Choroid plexus epithelial cell (primary cell): ENCODE results near the gene MYL4.
A peak's percentile ranks its signal among the peaks of the same experiment; 100 is the strongest.

Source experiments
- DNase-seq: peaks from one replicate; pipeline ENCODE4 v3.0.0-alpha.2; 2010; ENCODE audit warnings: low read depth
- H3K4me3 ChIP-seq: 2 replicates; pipeline ENCODE4 v1.5.1; 2011; ENCODE audit warnings: low read depth, mild to moderate bottlenecking, control low read depth, low read length, moderate library complexity
- TF ChIP-seq, protein P1 (sequence below): conservative IDR thresholded peaks from 2 replicates; pipeline ENCODE4 v1.5.1; 2011; ENCODE audit warnings: low read depth, mild to moderate bottlenecking, control low read depth, inconsistent platforms, low read length, moderate library complexity

The MYL4 gene

DNA sequence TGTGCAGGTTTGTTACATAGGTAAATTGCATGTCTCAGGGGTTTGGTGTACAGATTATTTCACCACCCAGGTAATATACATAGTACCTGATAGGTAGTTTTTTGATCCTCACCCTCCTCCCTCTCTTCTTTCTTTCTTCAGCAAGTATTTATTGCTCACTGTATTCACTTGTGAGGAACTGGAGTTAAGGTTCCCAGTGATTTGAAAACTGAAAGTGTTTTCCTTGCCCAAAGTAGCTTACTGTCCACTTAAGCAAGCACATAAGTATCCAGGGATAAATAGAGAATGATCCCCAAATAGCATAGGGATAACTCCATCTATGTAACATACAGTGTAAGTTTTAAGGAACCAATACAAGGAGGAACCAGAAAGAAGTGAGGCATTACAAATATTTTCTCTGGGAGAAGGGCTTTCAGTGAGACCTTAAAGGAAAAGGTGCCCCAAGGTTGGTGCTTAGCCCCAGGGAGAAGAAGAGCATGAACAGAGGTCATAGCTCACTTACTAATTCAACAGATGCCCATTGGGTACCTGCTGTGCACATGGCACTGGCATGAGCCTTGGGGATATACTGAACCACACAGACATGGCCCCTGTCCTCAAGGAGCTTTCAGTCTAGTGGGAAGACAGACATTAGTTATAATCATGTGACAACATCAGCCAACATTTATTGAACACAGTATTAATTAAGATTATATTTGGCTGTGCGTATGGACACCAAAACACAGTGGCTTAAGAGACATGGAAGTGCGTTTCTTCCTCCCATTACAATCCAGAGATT lies 17.0 kb downstream of the MYL4 start:
- peak; percentile 65 for DNase-seq
- H3K4me3 ChIP-seq: no peak overlapping the region
- TF ChIP-seq, protein P1, sequence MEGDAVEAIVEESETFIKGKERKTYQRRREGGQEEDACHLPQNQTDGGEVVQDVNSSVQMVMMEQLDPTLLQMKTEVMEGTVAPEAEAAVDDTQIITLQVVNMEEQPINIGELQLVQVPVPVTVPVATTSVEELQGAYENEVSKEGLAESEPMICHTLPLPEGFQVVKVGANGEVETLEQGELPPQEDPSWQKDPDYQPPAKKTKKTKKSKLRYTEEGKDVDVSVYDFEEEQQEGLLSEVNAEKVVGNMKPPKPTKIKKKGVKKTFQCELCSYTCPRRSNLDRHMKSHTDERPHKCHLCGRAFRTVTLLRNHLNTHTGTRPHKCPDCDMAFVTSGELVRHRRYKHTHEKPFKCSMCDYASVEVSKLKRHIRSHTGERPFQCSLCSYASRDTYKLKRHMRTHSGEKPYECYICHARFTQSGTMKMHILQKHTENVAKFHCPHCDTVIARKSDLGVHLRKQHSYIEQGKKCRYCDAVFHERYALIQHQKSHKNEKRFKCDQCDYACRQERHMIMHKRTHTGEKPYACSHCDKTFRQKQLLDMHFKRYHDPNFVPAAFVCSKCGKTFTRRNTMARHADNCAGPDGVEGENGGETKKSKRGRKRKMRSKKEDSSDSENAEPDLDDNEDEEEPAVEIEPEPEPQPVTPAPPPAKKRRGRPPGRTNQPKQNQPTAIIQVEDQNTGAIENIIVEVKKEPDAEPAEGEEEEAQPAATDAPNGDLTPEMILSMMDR: no peak

DNA sequence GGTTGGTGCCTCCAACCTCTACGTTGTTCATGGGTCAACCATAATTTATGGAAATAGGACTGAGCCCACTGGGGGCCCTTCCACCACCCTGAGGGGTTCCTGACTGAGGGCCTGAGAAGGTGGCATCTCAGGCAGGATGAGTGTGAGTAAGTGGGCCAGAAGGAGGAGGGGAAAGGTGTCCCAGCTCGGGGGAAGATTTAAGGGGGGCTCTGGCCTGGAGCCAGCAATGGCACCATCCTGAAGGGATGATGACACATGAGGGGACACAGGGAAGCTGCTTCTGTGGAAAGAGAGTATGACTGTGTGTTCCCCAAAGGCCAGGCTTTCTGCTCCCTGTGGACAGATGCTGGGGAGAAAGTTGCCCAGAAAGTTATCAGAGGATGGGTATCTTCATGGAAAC lies 18.7 kb downstream of the MYL4 start:
- TF ChIP-seq, protein P1: no peak
- no peak for DNase-seq
- no peak overlapping the region for H3K4me3 ChIP-seq

DNA sequence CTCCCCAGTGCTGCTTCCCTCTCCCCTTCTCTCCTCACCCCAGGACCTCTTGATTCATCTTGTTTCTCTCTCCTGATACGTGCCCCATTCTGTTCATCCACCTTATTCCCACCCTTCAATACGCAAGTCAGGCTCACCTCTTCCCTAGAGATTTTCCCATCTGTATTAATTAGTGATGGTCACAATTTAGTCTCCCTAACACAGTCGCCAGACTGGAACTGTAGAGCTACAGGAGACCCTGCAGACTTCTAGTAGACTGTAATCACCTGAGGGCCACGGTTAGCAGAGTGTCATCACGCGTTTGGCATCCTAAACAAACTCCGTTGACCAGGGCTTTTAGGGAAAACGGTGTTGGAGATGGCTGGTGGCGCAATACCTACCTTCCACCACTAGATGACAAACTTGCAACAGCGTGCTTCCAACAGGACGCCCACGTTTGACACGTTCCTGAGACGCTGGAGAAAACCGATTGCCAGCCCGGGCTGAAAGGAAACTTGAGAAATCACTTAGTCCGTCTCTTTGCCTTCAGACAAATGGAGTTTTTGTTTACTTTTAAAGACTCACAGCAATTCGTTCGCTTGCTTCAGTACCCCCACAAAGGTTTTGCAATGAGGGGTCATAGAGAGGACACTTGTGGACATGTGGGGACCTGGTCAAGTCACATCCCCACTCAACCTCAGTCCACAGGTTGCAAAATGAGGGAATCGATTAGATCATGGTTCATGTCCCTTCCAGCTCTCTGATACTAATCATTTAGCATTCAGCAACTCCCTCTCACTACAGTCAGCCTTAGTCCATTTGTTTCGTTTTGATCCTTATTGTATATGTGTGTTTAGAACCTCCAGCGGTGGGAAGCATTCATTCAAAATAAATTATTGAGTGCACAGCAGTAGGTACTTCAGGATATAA lies 20.6 kb downstream of the MYL4 start:
- H3K4me3 ChIP-seq: peak overlapping the region; percentile 38
- peak; percentile 98 for DNase-seq
- TF ChIP-seq, protein P1: peak; percentile 100

DNA sequence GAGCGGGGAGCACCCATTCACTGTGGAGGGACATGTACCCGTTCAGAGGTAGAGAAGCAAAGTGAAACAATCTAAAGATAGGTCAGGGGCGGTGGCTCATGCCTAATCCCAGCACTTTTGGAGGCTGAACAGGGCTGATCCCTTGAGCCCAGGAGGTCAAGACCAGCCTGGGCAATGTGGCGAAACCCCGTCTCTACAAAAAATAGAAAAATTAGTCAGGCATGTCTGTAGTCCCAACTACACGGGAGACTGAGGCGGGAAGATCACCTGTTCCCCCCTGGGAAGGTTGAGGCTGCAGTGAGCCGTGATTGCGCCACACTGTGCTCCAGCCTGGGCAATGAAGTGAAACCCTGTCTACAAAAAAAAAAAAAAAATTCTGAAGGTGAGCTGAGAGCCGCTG lies 21.7 kb downstream of the MYL4 start:
- no peak overlapping the region for H3K4me3 ChIP-seq

DNA sequence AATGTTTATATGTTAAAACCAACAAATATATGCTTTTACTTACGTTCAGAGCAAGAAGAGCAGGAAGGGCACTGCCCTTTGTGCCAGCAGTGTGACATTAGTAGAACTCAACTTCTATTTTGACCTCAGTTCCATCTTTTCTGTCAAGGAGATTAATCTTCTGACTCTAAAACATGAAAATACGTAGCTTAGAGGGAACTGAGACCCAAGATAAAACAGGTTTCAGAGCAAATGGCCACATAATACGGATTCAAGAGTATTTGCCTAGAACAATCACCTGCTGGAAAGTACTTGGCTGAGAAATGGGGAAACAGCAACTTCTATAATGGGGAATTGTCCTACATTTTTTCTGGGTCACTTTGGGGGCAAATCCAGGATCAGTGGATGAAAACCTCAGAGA lies 22.2 kb downstream of the MYL4 start:
- TF ChIP-seq, protein P1: no peak
- no peak overlapping the region for H3K4me3 ChIP-seq
- no peak for DNase-seq

More for the DNA sequence above, 21.7 kb downstream of the MYL4 start:
- DNase-seq: no peak
- TF ChIP-seq, protein P1: no peak

DNA sequence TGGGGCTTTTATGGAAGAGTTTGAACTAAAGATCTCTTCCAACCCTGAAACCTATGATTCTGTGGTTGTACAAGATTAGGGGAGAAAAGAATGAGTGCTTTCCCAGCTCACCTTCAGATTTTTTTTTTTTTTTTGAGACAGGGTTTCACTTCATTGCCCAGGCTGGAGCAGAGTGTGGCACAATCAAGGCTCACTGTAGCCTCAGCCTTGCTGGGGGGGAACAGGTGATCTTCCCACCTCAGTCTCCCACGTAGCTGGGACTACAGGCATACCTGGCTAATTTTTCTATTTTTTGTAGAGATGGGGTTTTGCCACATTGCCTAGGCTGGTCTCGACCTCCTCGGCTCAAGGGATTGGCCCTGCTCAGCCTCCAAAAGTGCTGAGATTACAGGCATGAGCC lies 22.7 kb downstream of the MYL4 start:
- TF ChIP-seq, protein P1: no peak
- H3K4me3 ChIP-seq: no peak overlapping the region
- DNase-seq: no peak

DNA sequence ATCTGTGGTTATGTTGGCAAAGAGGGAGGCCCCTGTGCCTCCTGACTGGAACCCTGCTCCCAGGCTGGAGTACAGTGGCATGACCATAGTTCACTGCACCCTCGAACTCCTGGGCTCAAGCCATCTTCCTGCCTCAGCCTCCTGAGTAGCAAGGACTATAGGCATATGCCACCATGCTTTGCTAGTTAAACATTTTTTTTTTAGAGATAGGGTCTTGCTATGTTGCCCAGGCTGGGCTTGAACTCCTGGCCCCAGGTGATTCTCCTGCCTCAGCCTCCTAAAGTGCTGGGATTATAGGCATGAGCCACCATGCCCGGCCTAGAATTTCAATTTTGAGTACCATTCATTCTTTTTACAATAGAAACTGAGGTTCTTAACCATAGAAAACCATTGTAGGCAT lies 23.3 kb downstream of the MYL4 start:
- no peak overlapping the region for H3K4me3 ChIP-seq
- TF ChIP-seq, protein P1: no peak
- no peak for DNase-seq
